CD14-positive monocyte (primary cell): Measurements from ENCODE around the gene RAD23A. TPM values are rescaled to one million over a fixed set of nuclear protein-coding genes. Genes with fewer than 3 reads are reported as not detected.

ENCODE experiments used
- DNase-seq, 3 donors: peaks; one replicate each; pipeline ENCODE4 v3.0.0-alpha.2; 2011 to 2022
- H2AFZ ChIP-seq: 2 replicates; pipeline ENCODE4 v1.6.0; 2012; ENCODE audit warnings: mild to moderate bottlenecking, low read depth, low read length, inconsistent platforms; ENCODE audit not compliant: insufficient read depth, poor library complexity, severe bottlenecking
- H3K27ac ChIP-seq, 2 donors: 1 replicate in 1 of 2; 2 replicates in 1 of 2; pipeline ENCODE4 v1.5.1; 2012 to 2013; ENCODE audit warnings: low read length in 2 of 2, control low read depth in 1 of 2, inconsistent platforms in 1 of 2, low read depth in 1 of 2, mild to moderate bottlenecking in 1 of 2
- H3K27me3 ChIP-seq, 2 donors: one replicate each; pipeline versions ENCODE4 v1.6.0 to v1.6.1; 2011 to 2013; ENCODE audit warnings: low read length in 2 of 2; ENCODE audit not compliant: control insufficient read depth in 2 of 2, insufficient read depth in 2 of 2
- H3K36me3 ChIP-seq, 2 donors: replicated peaks in 1 of 2; 1 replicate in 1 of 2; 2 replicates in 1 of 2; pipeline versions ENCODE4 v1.5.1 to v1.6.1; 2012 to 2013; ENCODE audit warnings: low read length in 2 of 2, control low read depth in 1 of 2, inconsistent platforms in 1 of 2, mild to moderate bottlenecking in 1 of 2; ENCODE audit not compliant: insufficient read depth in 2 of 2, control insufficient read depth in 1 of 2
- H3K4me1 ChIP-seq, 2 donors: 1 replicate in 1 of 2; 2 replicates in 1 of 2; pipeline versions ENCODE4 v1.5.1 to v1.6.1; 2012 to 2013; ENCODE audit warnings: low read length in 2 of 2, control low read depth in 1 of 2, inconsistent platforms in 1 of 2, mild to moderate bottlenecking in 1 of 2, moderate library complexity in 1 of 2; ENCODE audit not compliant: insufficient read depth in 2 of 2, control insufficient read depth in 1 of 2
- H3K4me2 ChIP-seq: replicated peaks from 2 replicates; pipeline ENCODE3; 2012; ENCODE audit warnings: low read length, moderate library complexity, mild to moderate bottlenecking; ENCODE audit not compliant: poor library complexity, severe bottlenecking; ENCODE audit errors: extremely low read depth
- H3K4me3 ChIP-seq, 3 experiments: fragments of 200-600 bp in 1 of 3; sonication (generic) in 1 of 3; replicated peaks in 1 of 3; 1 replicate in 2 of 3; 2 replicates in 1 of 3; pipeline ENCODE4 v1.5.1; 2011 to 2013; ENCODE audit warnings: low read length in 3 of 3, mild to moderate bottlenecking in 3 of 3, control low read depth in 2 of 3, low read depth in 2 of 3, inconsistent platforms in 1 of 3, moderate library complexity in 1 of 3
- H3K79me2 ChIP-seq: 2 replicates; pipeline ENCODE4 v1.6.0; 2012; ENCODE audit warnings: mild to moderate bottlenecking, control low read depth, inconsistent platforms, low read length, moderate library complexity; ENCODE audit not compliant: insufficient read depth
- H3K9ac ChIP-seq: 2 replicates; pipeline ENCODE4 v1.6.0; 2017; ENCODE audit warnings: low read length, mild to moderate bottlenecking; ENCODE audit not compliant: insufficient read depth, poor library complexity, severe bottlenecking
- H3K9me3 ChIP-seq, 2 donors: replicated peaks in 1 of 2; 1 replicate in 1 of 2; 2 replicates in 1 of 2; pipeline versions ENCODE4 v1.5.1 to v1.6.1; 2012 to 2013; ENCODE audit warnings: low read length in 2 of 2, control low read depth in 1 of 2; ENCODE audit not compliant: control insufficient read depth in 1 of 2, insufficient read depth in 1 of 2
- H4K20me1 ChIP-seq: 2 replicates; pipeline ENCODE4 v1.6.0; 2012; ENCODE audit warnings: mild to moderate bottlenecking, low read length, control low read depth, moderate library complexity; ENCODE audit not compliant: insufficient read depth
- H3K27ac Mint-ChIP-seq, 7 donors: one replicate each; pipeline ENCODE4 v1.8.0; 2020; ENCODE audit warnings: mild to moderate bottlenecking in 7 of 7, mixed read lengths in 7 of 7, moderate library complexity in 6 of 7, inconsistent platforms in 2 of 7
- H3K27me3 Mint-ChIP-seq, 3 donors: one replicate each; pipeline ENCODE4 v1.8.0; 2021 to 2022; ENCODE audit warnings: low read depth in 3 of 3, mild to moderate bottlenecking in 3 of 3, mixed read lengths in 3 of 3, moderate library complexity in 3 of 3, inconsistent platforms in 1 of 3
- H3K36me3 Mint-ChIP-seq, 2 donors: one replicate each; pipeline ENCODE4 v1.8.0; 2020; ENCODE audit warnings: mixed read lengths in 2 of 2, inconsistent platforms in 1 of 2, mild to moderate bottlenecking in 1 of 2
- H3K4me1 Mint-ChIP-seq: one replicate; pipeline ENCODE4 v1.8.0; 2020; ENCODE audit warnings: mild to moderate bottlenecking, mixed read lengths
- H3K4me3 Mint-ChIP-seq, 2 donors: one replicate each; pipeline ENCODE4 v1.8.0; 2020; ENCODE audit warnings: mild to moderate bottlenecking in 2 of 2, mixed read lengths in 2 of 2, moderate library complexity in 1 of 2
- H3K9me3 Mint-ChIP-seq, 7 donors: one replicate each; pipeline ENCODE4 v1.8.0; 2020 to 2022; ENCODE audit warnings: mixed read lengths in 7 of 7, mild to moderate bottlenecking in 6 of 7, moderate library complexity in 6 of 7, inconsistent platforms in 2 of 7
- WGBS: methylation state at CpG from one replicate; pipeline ENCODE4 v1.1.5; 2013; ENCODE audit warnings: missing lambda C conversion rate; ENCODE audit not compliant: insufficient coverage; 5-methylcytosine and 5-hydroxymethylcytosine counted together
- intact Hi-C, 2 donors: fragments of 100-400 bp; cut with micrococcal nuclease; formaldehyde crosslinking; loops; one replicate each; pipeline versions ENCODE4 v1.15.0 to v1.15.1; 2023
- polyA plus RNA-seq, 3 donors: library from polyadenylated mRNA; depleted of rRNA in 1 of 3; unstranded in 2 of 3; stranded (reverse) in 1 of 3; fragments of 300-500 nt in 2 of 3; fragments of >200 nt in 1 of 3; fragmentation: Illumina TruSeq in 2 of 3; gene quantifications; 1 replicate in 2 of 3; 2 replicates in 1 of 3; pipeline ENCODE4 v1.2.3, GENCODE V29; 2012 to 2021
- TF ChIP-seq, protein P1 (sequence below): fragments of 200-600 bp; IDR thresholded peaks from one replicate; pipeline ENCODE4 v1.8.0; 2022; ENCODE audit warnings: antibody characterized with exemption, mild to moderate bottlenecking

RAD23A gene
- polyA plus RNA-seq, 3 donors = 45.5 to 88.0 (median 55.3) TPM

DNA sequence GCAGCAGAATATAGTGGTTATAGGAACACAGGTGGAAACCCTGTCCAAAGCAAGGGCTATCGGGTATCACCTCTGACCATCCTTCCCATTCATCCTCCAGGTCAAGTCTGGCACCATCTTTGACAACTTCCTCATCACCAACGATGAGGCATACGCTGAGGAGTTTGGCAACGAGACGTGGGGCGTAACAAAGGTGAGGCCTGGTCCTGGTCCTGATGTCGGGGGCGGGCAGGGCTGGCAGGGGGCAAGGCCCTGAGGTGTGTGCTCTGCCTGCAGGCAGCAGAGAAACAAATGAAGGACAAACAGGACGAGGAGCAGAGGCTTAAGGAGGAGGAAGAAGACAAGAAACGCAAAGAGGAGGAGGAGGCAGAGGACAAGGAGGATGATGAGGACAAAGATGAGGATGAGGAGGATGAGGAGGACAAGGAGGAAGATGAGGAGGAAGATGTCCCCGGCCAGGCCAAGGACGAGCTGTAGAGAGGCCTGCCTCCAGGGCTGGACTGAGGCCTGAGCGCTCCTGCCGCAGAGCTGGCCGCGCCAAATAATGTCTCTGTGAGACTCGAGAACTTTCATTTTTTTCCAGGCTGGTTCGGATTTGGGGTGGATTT lies 2.1 kb upstream of the RAD23A start:
- Histone ChIP-seq H3K4me3 (no peak overlapping the region), H3K27ac (peak overlapping the region in 1 of 2 donors; percentile 71), H4K20me1 (peaks cover 57% of the 10 kb centered on the region), H3K27me3 (no peaks in the 10 kb centered on the region), H3K4me1 (peaks cover 41 to 69% of the 10 kb centered on the region in 2 donors), H3K4me2 (no peak overlapping the region), H2AFZ (no peak overlapping the region), H3K36me3 (peaks cover 45 to 63% of the 10 kb centered on the region in 2 donors), H3K79me2 (peaks cover 82% of the 10 kb centered on the region), H3K9me3 (no peaks in the 10 kb centered on the region), H3K9ac (no peak overlapping the region)
- Mint-ChIP-seq H3K4me1 (peaks cover 52% of the 10 kb centered on the region), H3K27me3 (no peaks in the 10 kb centered on the region), H3K4me3 (no peak overlapping the region), H3K36me3 (peaks cover 57 to 65% of the 10 kb centered on the region in 2 donors), H3K27ac (peak overlapping the region; percentile 49 to 87 (median 74)), H3K9me3 (no peaks in the 10 kb centered on the region)
- intact Hi-C loops = no loop called here
- 63% methylated on average over 9 of the region's 18 CpGs for WGBS
- peak in 1 of 3 donors; percentile 39 for DNase-seq
- TF ChIP-seq, protein P1, sequence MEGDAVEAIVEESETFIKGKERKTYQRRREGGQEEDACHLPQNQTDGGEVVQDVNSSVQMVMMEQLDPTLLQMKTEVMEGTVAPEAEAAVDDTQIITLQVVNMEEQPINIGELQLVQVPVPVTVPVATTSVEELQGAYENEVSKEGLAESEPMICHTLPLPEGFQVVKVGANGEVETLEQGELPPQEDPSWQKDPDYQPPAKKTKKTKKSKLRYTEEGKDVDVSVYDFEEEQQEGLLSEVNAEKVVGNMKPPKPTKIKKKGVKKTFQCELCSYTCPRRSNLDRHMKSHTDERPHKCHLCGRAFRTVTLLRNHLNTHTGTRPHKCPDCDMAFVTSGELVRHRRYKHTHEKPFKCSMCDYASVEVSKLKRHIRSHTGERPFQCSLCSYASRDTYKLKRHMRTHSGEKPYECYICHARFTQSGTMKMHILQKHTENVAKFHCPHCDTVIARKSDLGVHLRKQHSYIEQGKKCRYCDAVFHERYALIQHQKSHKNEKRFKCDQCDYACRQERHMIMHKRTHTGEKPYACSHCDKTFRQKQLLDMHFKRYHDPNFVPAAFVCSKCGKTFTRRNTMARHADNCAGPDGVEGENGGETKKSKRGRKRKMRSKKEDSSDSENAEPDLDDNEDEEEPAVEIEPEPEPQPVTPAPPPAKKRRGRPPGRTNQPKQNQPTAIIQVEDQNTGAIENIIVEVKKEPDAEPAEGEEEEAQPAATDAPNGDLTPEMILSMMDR = no peak

DNA sequence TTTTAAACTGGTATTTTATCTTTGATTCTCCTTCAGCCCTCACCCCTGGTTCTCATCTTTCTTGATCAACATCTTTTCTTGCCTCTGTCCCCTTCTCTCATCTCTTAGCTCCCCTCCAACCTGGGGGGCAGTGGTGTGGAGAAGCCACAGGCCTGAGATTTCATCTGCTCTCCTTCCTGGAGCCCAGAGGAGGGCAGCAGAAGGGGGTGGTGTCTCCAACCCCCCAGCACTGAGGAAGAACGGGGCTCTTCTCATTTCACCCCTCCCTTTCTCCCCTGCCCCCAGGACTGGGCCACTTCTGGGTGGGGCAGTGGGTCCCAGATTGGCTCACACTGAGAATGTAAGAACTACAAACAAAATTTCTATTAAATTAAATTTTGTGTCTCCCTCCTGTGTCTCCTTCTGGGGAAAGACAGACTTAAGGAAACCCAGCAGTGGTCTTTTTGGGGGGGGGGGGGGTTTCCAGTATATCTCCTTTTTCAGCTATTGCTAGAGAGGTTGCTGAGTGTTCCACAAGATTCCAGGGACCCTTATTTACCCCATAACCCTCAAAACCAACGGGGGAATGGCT lies 1.5 kb upstream of the RAD23A start:
- H3K9me3 ChIP-seq = no peaks in the 10 kb centered on the region
- Mint-ChIP-seq H3K36me3 (peaks cover 63 to 71% of the 10 kb centered on the region in 2 donors), H3K27ac (peak overlapping the region; percentile 91 to 95 (median 94)), H3K4me1 (peaks cover 48% of the 10 kb centered on the region), H3K4me3 (no peak overlapping the region), H3K27me3 (no peaks in the 10 kb centered on the region), H3K9me3 (no peaks in the 10 kb centered on the region)
- H3K4me3 ChIP-seq = no peak overlapping the region
- intact Hi-C loops = no loop called here
- H3K4me2 ChIP-seq = no peak overlapping the region
- no peak overlapping the region for H3K9ac ChIP-seq
- TF ChIP-seq, protein P1 = no peak
- peaks cover 37 to 65% of the 10 kb centered on the region in 2 donors for H3K4me1 ChIP-seq
- no peaks in the 10 kb centered on the region for H3K27me3 ChIP-seq
- H3K79me2 ChIP-seq = peaks cover 80% of the 10 kb centered on the region
- H4K20me1 ChIP-seq = peaks cover 51% of the 10 kb centered on the region
- no CpG with 5 or more reads among the region's 2 CpGs for WGBS
- peak overlapping the region; percentile 78 to 93 for H3K27ac ChIP-seq
- peaks cover 51 to 69% of the 10 kb centered on the region in 2 donors for H3K36me3 ChIP-seq
- no peak for DNase-seq
- H2AFZ ChIP-seq = no peak overlapping the region
